Measurements from ENCODE around the gene GARNL3.
A peak's percentile ranks its signal among the peaks of the same experiment; 100 is the strongest.

The GARNL3 gene, protein sequence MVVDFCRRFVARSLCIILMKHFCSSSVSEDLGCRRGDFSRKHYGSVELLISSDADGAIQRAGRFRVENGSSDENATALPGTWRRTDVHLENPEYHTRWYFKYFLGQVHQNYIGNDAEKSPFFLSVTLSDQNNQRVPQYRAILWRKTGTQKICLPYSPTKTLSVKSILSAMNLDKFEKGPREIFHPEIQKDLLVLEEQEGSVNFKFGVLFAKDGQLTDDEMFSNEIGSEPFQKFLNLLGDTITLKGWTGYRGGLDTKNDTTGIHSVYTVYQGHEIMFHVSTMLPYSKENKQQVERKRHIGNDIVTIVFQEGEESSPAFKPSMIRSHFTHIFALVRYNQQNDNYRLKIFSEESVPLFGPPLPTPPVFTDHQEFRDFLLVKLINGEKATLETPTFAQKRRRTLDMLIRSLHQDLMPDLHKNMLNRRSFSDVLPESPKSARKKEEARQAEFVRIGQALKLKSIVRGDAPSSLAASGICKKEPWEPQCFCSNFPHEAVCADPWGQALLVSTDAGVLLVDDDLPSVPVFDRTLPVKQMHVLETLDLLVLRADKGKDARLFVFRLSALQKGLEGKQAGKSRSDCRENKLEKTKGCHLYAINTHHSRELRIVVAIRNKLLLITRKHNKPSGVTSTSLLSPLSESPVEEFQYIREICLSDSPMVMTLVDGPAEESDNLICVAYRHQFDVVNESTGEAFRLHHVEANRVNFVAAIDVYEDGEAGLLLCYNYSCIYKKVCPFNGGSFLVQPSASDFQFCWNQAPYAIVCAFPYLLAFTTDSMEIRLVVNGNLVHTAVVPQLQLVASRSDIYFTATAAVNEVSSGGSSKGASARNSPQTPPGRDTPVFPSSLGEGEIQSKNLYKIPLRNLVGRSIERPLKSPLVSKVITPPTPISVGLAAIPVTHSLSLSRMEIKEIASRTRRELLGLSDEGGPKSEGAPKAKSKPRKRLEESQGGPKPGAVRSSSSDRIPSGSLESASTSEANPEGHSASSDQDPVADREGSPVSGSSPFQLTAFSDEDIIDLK

DNA sequence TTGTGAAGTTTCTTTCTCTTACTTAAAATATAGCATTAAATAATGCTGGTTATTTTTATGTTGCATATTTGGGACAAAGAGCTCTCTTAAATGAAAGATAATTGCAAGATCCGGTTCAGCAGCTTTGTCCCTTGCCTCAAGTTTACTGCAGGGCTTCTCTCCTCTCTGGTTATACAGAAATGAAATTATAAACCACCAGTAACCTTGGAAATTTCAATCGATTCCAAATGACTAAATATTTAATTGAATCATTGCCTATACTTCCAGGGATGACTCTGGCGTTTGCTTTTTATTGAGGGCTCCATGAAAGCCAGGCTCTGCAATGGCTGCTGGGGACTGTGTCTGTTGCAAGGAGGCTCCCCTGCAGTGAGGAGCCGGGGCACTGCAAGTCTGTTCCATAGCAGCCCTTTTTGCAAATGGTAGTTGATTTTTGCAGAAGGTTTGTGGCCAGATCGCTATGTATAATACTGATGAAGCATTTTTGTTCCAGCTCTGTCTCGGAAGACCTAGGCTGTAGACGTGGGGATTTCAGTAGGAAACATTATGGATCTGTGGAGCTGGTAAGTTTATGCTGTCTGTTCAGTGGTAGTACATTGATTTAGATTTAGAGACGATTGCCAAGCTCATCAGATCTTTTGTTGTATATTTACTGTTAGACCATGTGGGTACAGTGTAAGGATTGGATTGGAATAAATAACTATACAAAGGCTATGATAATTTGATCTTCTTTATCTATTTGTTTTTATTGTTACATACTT, at the start of gene GARNL3:
TSS of gene GARNL3 (plus strand) at position 313 of the 758 bp plus-strand sequence. CDS start at position 417, 104 bp downstream.
- DNase-seq: no peak

DNA sequence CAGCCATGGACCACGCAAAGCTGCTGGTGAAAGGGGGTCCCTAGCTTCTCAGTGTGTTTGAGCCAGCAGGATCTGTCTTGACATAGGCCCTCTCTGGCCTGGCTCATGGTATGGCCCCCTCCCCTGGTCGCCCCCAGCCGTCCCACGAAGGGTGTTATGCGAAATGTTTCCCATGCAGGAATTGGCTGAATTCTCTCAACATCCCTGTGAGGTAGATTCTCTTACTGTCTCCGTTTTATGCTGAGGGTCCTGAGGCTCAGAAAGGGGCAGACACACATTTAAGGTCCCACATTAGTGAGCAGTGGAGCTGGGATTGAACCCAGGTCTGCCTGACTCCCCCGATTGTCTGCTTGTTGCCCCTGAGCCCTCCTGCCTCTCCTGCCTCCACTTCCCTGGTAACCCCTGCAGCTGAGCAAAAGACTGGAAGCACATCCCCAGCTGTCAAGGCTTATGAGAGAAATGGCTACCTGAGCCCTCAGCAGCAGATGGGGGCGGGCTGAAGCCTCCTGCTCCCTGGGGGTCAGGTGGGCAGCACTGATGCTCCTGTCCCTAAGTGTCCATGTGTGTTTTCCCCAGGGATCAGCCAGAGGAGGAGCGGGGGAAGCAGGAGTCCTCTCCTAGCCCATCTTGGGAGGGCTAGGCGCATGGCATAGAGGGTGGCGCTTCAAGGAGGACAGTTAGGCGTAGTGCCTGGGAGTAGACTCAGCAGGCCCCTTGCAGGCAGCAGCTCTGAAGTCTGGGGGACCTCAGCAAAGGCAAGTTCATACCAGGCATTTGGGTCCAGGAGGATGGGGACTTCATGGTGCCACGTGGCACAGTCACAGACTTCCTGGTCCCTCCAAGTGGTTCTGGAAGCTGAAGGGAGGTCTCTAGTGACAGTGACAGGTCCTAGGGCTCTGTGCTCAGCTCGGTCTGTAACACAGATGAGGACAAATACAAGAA, 49.0 kb upstream of the GARNL3 start:
- no peak for DNase-seq

DNA sequence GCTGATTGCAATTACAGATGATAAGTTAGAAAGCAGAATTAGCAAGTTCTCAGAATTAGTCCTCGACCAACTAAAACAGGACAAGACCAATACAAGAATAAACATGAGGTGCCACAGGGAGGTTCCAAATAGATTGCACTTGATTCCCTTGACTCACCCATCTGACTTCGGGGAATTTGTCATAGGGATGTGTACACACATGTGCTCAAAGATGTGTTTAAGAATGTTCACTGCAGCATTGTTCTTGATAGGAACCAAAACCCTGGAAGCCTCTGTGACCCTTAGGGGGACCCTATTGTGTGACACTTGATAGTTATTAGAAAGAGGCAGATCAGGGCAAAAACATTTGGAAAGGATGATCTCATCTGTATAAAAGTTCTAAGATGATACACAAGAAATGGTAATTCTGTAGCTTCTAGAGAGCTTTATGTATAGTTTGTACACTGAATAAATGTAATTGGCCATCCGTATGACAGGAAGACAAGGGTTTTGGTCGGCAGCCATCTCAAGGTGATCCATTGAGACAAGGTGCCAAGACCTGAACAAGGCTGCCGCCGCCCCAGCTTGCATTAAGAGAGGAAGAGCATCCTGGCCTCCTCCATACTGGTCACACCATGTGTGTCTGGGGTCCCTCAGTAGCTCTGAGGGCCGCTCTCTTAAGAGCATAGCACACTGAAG, 48.2 kb upstream of the GARNL3 start:
- no peak for DNase-seq

DNA sequence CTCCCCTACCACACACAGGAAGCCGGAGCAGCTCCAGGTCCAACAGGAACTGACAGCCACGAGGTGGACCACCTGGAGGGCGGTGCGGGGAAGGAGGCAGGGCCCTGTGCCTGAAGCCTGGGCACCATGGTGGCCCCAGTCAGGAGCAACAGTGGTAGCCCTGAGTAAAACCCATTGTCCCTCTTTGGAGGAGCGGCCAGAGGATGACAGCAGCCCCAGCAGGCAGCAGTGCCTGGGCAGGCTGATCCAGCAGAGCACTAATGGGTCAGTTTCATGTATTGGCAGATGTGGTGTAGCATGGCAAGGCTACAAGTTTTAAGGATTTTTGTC, 47.7 kb upstream of the GARNL3 start:
- DNase-seq: no peak

DNA sequence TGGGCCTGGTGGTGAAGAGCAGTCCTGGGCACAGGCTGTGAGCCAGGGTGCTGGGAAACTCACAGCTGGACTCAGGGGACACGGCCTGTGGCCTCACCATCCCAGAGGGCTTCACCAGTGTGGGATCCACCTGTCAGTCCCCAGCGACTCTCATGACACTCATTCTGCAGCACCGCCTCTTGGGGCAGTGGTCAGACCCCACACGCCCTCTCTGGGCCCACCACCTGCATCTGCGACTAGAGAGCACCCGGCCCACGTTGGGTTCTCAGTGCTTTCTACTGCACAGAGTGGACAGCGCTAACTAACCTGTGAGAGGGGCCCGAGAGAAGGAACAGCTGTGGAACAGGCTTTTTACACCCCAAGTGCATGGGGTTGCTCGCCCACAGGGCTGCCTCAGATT, 45.8 kb upstream of the GARNL3 start:
- no peak for DNase-seq

DNA sequence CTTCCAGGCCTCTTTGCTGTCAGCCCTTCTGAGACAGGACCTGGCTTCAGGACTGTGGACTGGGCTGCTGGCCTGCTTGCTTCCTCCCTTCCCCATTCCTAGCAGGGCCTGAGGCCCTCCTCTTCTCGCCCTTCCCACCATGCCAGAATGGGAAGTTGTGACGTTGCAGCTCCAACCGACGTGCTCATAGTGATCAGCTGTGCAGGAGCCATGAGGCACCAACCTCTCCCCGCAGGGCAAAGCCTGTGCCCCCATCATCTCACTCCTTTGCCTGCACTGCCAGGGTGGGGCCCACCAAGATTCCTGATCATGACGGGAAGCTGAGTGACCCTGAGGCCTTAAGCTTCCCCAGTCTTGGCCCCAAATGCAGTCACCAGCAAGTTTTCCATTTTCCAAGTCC, 45.1 kb upstream of the GARNL3 start:
- no peak for DNase-seq

DNA sequence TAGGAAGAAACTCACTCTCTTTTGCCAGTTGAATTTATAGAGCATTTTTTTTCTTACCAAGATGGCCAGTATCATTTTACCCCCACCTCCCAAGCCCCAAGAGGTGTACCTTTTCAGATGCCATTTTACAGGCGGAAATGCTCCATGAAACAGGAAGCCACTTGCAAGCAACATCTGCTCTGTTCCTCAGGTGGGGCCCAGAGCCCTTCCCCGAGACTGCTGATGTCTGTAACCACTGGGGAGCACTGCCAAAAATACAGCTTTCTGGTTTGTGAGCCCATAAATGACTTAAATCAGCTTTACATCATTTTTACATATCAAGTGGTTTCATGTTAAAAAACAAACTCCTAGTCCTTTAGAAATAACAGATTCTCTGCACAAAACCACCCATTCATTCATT, 42.9 kb upstream of the GARNL3 start:
- no peak for DNase-seq

DNA sequence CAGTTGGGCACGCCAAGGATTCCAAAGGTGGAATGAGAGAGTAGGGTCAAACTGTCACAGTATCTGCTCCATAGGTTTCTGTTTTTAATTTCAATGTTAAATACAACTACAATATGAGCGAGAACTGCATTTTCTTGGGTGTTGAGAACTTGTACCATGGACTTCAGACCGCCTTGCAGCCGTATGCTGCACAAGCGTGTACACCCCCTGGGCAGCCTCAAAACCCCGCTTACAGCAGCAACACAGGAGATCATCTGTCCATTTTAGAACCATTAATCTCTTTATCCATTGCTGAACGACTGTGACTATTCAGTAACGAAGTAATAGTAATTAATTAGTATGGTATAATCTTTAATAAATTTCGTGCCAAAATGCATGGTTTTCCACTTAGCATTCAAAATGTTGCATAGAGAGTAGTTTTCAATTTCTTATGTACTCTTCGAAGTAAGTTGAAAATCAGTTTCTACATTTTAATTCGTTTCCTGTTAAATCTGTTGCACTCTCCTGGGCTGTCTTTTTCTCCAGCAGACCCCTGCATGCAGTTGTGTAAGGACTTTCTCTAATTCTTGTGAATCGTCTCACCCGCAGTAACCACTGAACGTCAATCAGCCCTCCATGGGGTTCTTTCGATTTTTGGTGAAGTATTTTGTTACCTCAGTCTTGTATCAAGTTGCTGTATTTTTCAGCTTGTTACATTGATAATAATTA, 42.0 kb upstream of the GARNL3 start:
- no peak for DNase-seq

DNA sequence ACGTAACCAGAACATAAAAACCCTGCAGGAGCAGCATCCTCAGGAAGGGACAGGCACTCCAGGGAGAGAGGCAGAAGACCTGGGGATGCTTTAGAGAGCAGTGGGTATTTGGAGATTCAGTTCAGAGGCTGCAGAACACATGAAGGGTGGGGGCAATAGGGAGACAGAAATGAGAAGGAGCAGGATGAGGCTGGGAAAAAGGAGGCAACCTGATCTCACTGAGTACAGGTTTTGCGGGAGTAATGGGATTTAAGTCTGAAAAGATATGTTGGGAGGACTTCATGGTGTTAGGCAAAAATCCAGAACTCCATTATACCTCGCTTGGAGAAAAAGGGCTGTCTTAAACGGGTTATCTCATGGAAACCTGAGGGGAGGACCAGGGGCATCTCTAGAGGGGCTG, 41.3 kb upstream of the GARNL3 start:
- DNase-seq: no peak

DNA sequence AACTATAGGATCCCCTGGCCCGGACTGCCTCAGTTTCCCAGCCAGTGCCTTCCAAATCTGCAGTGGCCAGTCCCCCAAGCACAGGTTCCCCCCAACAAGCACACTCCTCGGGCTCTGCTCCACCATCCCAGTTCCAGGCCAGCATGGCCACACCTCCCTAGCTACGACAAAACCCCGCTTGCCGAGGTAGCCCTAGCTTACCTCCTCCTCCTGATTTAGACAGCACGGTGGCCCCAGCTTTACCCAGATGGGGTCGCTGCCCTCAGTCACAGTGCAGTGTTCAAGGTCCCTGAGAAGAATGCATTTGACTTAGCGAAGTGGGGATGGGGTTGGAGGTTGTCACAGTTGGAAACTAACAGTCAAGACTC, 40.8 kb upstream of the GARNL3 start:
- DNase-seq: no peak

DNA sequence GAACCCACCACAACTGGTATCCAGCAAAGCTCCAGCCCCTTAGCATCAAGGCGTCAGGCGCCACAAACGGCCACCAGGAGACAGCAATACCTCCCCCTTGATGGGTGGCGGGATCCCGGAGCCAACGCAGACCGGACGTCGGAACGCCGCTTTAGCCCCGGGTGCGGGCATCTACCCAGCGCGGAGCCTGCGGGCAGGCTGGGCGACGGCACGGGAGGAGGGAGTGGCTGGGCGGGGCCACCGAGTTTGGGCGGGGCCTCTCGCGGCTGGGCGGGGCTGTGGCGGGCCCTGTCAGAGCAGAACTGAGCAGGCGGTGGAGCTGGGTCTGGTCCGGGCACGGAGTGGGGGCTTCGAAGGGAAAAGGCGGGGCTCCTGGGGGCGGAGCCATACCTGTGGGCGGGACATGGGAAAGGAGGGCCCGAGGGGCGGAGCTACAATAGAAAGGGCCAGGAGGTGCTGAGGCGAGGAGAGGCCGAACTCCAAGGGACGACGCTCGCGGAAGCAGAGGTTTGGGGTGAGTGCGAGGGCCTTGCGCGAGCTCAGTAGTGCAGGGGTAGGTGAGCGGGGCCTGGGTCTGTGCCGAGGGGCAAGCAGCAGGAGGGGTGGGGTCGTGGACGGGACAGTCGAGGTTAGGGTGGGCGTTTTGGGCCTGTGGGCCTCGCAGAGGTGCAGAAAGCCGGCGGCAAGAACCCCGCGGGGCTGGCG, 40.2 kb upstream of the GARNL3 start:
- peak; percentile 40 for DNase-seq

DNA sequence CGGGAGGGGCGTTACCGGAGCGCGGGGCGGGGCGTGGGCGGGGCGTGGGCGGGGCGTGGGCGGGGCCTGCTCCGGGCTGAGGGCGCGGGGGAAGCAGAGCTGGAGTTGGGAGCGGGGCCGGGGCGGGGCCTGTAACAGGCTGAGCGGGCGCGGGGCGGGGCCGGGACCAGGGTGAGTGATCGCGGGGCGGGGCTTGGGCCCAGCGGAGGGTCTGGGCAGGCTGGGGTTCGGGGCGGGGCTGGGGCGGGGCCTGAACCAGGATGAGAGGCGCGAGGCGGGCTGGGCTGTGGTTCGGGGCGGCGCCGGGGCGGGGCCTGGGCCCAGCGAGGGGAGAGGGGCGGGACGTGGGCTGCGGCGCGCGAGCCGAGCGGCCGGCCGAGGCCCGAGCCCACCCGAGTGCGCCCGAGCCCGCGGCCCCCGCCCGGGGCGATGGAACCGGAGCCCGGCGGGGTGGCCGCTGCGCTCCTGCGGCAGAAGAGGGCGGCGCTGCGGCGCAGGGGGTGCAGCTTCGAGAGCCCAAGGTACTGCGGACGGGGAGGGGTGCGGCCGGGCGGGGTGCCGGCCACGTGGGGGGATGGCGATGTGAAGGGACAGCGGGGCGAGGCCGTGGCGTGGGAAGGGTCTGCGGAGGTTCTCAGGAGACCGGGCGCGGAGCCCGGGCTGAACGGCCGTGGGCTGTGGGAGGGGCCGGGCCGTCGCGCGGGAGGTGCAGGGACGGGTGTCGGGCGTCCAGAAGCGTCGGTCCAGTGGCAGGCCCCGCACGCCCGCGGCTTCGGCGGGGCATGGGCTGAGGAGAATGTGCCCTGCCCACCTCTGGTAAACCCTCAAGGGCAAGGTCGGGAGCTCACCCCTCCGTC, 39.5 kb upstream of the GARNL3 start:
- DNase-seq: peak; percentile 70

DNA sequence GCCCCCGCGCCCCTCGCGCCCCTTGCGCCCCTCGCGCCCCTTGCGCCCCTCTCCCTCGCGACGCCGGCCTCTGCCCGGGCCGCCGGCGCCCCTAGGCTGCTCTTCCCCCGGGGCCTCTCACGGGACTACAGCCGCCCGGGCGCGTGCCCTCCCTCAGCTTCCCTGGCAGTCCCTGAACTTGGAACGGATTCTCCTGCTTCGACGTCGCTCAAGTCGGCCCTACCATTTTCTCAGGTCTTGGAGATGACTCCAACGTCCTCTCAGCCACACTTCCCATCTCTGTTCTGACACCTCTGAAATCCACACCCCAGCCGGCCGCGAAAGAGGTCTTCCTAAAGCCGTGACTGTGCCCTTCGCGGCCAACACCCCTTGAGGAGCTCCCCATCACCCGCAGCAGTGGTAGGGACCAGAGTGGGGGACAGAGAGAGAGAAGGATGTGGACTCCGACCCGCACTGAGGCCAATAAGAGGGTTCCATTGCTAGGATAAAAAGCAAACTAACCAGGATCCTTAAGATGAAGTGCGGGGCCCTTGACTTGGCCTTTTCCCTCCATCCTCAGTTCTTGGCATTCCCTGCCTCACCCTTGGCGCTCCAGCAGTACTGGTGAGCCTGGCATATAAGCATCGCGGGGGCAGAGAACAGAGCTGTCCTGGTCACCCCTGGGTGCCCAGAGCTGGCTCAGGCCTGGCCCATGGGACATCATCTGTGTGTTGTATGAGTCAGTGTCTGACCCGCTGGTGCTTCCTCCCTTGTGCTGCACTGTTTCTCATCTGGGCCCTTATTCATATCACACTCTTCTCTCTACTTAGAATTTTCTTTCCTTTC, 38.6 kb upstream of the GARNL3 start:
- DNase-seq: no peak

DNA sequence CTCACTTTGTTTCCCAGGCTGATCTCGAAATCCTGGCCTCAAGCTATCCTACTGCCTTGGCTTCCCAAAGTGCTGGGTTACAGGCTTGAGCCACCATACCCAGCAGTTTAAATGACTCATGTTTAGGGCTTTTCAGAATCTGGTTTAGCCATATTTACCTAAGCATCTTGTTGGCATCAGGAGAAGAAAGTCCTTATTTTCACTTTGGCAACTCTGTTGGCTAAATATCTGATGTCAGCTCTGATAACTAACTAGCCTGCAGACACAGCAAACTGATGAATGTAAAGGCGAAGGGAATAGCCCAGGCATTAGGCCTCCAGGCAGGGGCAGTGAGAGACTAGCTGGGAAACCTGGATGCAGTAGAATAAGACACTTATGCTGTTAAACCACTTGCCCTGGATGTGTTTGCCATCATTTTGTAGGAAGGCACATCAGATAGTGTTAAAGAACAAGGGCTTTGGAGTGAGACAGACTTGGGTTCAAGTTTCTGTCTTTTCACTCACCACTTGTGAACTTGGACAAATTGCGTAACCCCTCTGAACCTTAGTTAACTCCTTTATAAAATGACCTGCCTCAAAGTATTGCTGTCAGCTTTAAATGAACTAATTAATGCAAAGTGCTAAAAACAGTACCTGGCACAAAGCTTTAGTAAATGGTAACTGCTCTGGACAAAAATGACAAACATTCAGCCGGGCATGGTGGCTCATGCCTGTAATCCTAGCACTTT, 34.7 kb upstream of the GARNL3 start:
- no peak for DNase-seq

DNA sequence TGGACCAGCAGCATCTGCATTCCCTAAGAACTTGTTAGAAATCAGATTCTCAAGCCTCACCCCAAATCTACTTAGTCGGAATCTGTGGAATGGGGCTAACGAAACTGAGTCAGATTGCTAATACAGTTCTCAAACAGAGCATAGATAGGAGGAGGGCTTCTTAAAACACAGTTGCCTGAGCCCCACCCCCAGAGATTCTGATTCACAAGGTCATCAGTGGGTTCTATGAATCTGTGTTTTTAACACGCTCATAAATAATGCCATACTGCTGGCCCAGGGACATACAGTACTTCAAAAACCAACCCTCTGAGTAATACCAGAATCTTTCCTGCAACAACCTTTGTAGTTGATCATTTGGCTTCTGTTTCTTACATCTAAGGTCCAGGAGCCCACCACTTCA, 32.9 kb upstream of the GARNL3 start:
- no peak for DNase-seq

DNA sequence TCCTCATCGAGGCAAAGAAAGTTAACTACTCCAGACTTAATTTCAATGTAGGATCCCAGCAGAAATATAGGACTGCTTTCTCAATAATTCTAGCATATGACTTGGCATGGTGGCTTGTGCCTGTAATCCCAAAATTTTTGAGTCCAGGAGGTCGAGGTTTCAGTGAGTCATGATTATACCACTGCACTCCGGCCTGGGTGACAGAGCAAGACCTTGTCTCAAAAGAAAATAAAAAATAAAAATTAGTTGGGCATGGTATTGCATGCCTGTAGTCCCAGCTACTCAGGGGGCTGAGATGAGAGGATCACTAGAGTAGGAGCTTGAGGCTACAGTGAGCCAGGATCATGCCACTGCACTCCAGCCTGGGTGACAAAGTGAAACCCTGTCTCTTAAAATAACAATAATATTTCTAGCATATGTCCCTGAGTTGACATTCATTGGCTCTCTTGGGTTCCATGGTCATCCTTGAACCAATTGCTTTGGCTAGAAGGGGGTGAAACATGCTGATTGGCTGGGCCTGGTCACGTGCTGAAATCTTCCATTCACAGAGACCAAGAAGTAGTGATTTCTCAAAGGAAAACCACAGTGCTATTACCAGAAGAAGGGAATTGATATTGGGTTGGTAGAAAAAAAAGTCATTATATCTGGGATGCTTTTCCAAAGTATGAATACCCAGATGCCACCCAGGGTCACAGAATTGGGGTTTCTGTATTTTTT, 31.6 kb upstream of the GARNL3 start:
- no peak for DNase-seq

DNA sequence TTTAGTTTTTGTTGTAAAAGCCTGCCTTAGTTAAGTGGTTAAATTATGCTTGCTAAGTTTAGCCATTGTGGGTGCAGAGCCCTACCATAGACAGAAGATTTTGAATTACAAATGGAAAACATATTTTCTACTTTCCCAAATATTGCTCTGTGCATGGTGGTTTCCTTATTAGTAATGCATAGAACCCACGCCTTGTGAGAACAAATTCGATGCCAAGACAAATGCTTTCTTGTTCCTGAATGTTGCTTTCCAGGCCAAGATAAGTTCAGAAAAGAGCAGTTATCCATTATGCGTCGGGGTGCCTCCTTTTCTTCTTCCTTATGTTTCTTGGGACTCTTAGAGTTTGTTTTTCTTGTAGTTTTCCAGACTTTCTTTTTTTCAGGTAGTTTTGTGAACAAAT, 31.0 kb upstream of the GARNL3 start:
- no peak for DNase-seq

All from NCI-H1048 (cell line).